CD4-positive, alpha-beta T cell treated with Interleukin-15 for 4 hours (primary cell): ENCODE measurements around the gene LRRC56.
A peak's percentile ranks its signal among the peaks of the same experiment; 100 is the strongest.

Experiments used
- DNase-seq: peaks from one replicate; pipeline ENCODE4 v3.0.0-alpha.2; 2020; ENCODE audit warnings: low spot score

Gene LRRC56

GRCh38 chr11:575996-576768, 38.9 kb downstream of the LRRC56 start, which contains the start of gene PHRF1:
TSS of gene PHRF1 (plus strand) at chr11:576470. CDS start at chr11:581513, 5,043 bp downstream.
- peak; percentile 96 for DNase-seq

GRCh38 chr11:576811-577610, 39.7 kb downstream of the LRRC56 start:
- no peak for DNase-seq

- no peak for DNase-seq
Measured at GRCh38 chr11:577611-577894, 40.2 kb downstream of the LRRC56 start.

- DNase-seq, result no peak
Measured at GRCh38 chr11:578276-579035, 41.1 kb downstream of the LRRC56 start.

- DNase-seq, result no peak
Measured at GRCh38 chr11:579830-580601, 42.7 kb downstream of the LRRC56 start.

GRCh38 chr11:581342-581741, 44.0 kb downstream of the LRRC56 start:
- DNase-seq, result no peak

- no peak for DNase-seq
Measured at GRCh38 chr11:581752-582151, 44.4 kb downstream of the LRRC56 start.

- DNase-seq, result no peak
Measured at GRCh38 chr11:584287-584686, 47.0 kb downstream of the LRRC56 start.

GRCh38 chr11:586376-587316, 49.3 kb downstream of the LRRC56 start:
- DNase-seq, result no peak

GRCh38 chr11:587546-587945, 50.2 kb downstream of the LRRC56 start:
- no peak for DNase-seq

- peak; percentile 74 for DNase-seq
Measured at GRCh38 chr11:587978-588380, 50.7 kb downstream of the LRRC56 start.

- DNase-seq, result no peak
Measured at GRCh38 chr11:589798-590197, 52.5 kb downstream of the LRRC56 start.

- DNase-seq, result no peak
Measured at GRCh38 chr11:590997-591396, 53.7 kb downstream of the LRRC56 start.

- DNase-seq, result no peak
Measured at GRCh38 chr11:592501-592900, 55.2 kb downstream of the LRRC56 start.

GRCh38 chr11:592918-593317, 55.6 kb downstream of the LRRC56 start:
- no peak for DNase-seq

- no peak for DNase-seq
Measured at GRCh38 chr11:593347-593746, 56.0 kb downstream of the LRRC56 start.

- DNase-seq, result no peak
Measured at GRCh38 chr11:595400-595799, 58.1 kb downstream of the LRRC56 start.

GRCh38 chr11:596374-596773, 59.0 kb downstream of the LRRC56 start:
- DNase-seq, result no peak

GRCh38 chr11:597166-597725, 59.9 kb downstream of the LRRC56 start:
- DNase-seq, result no peak

- no peak for DNase-seq
Measured at GRCh38 chr11:598005-598680, 60.8 kb downstream of the LRRC56 start.
